ENCODE results near the gene TMX2. TPM values are rescaled to one million over a fixed set of nuclear protein-coding genes. Genes with fewer than 3 reads are reported as not detected.

The TMX2 gene
- 100 to 1,000 TPM in 1 of 4 donors, 10 to 100 TPM in 3; 85.3 to 127 (median 92.4) TPM for total RNA-seq

- H3K27me3 ChIP-seq: no peaks in the 10 kb centered on the region
- peak; percentile 94 to 96 for DNase-seq
- H3K4me1 ChIP-seq: peaks cover 21 to 22% of the 10 kb centered on the region in 2 donors
- no peak for TF ChIP-seq CTCF (IDR thresholded peaks at IDR 0.05)
- TF ChIP-seq POLR2A (IDR thresholded peaks at IDR 0.05): no peak
- WGBS, 2 donors: 0% methylated on average over 51 to 52 of the region's 53 CpGs
- peak within 1 kb of the TSS; percentile 49 to 78 (median 55) for H3K4me3 ChIP-seq (replicated peaks in 1 of 3)
- peak within 1 kb of the TSS; percentile 40 to 93 (median 71) for H3K27ac ChIP-seq
- intact Hi-C loops (cut with DNase I): loop anchor here (5.0 kb wide), 1 partner anchor 35 kb away; no protein-coding TSS in a partner anchor
- H3K36me3 ChIP-seq: no peaks in the 10 kb centered on the region
- no peaks in the 10 kb centered on the region for H3K9me3 ChIP-seq
Observed at GRCh38 chr11:57712256-57713150, at the start of gene TMX2. Gene TMX2, plus strand, starts transcription at chr11:57712593. Its CDS starts 26 bp downstream, at chr11:57712619.

GRCh38 chr11:57662893-57663292 is 49.5 kb upstream of the TMX2 start:
- H3K4me3 ChIP-seq (replicated peaks in 1 of 3): no peak overlapping the region
- H3K9me3 ChIP-seq: no peaks in the 10 kb centered on the region
- H3K27ac ChIP-seq: no peak overlapping the region
- TF ChIP-seq POLR2A (IDR thresholded peaks at IDR 0.05): no peak
- peak in 1 of 6 experiments; percentile 20 for TF ChIP-seq CTCF (IDR thresholded peaks at IDR 0.05)
- H3K4me1 ChIP-seq: peaks cover 7 to 13% of the 10 kb centered on the region in 2 donors
- no peak for DNase-seq
- no peaks in the 10 kb centered on the region for H3K27me3 ChIP-seq
- WGBS, 2 donors: 71 to 73% methylated on average over 4 of the region's 4 CpGs
- intact Hi-C loops (cut with DNase I): no loop called here
- H3K36me3 ChIP-seq: peaks cover 20 to 31% of the 10 kb centered on the region in 2 donors

GRCh38 chr11:57663975-57664374 is 48.4 kb upstream of the TMX2 start:
- peaks cover 3 to 6% of the 10 kb centered on the region in 2 donors for H3K4me1 ChIP-seq
- TF ChIP-seq CTCF (IDR thresholded peaks at IDR 0.05) (no peak), POLR2A (IDR thresholded peaks at IDR 0.05) (no peak)
- no peaks in the 10 kb centered on the region for H3K9me3 ChIP-seq
- H3K4me3 ChIP-seq (replicated peaks in 1 of 3): no peak overlapping the region
- no peak overlapping the region for H3K27ac ChIP-seq
- WGBS, 2 donors: 77 to 79% methylated on average over 9 of the region's 9 CpGs
- DNase-seq: no peak
- H3K27me3 ChIP-seq: no peaks in the 10 kb centered on the region
- peaks cover 20 to 31% of the 10 kb centered on the region in 2 donors for H3K36me3 ChIP-seq
- intact Hi-C loops (cut with DNase I): no loop called here

- Histone ChIP-seq H3K4me1 (peaks cover 10 to 27% of the 10 kb centered on the region in 2 donors), H3K27me3 (no peaks in the 10 kb centered on the region), H3K36me3 (peaks cover 2 to 7% of the 10 kb centered on the region in 2 donors), H3K4me3 (replicated peaks in 1 of 3) (peak overlapping the region in 2 of 3 donors; percentile 71 to 83), H3K9me3 (no peaks in the 10 kb centered on the region), H3K27ac (peak overlapping the region; percentile 94 to 100 (median 98))
- peak; percentile 97 to 99 for DNase-seq
- 0 to 2% methylated on average over 23 to 28 of the region's 29 CpGs for whole genome bisulfite sequencing, 2 donors
- TF ChIP-seq CTCF (IDR thresholded peaks at IDR 0.05): no peak
- TF ChIP-seq POLR2A (IDR thresholded peaks at IDR 0.05): no peak
- intact Hi-C loops (cut with DNase I): no loop called here
Observed at GRCh38 chr11:57667117-57667735, 45.2 kb upstream of the TMX2 start.
